ENCODE data around the gene PRR16. TPM values are rescaled to one million over a fixed set of nuclear protein-coding genes. Genes with fewer than 3 reads are reported as not detected.

PRR16 gene
- total and polyA plus RNA-seq, 2 experiments from 2014 or later: 32.5 to 68.8 TPM

- no peaks in the 10 kb centered on the region for H3K9me3 ChIP-seq (ENCODE audit: low read depth)
- H3K36me3 ChIP-seq (ENCODE audit: low read depth): no peaks in the 10 kb centered on the region
- no peak overlapping the region for H3K4me3 ChIP-seq
- peaks cover 99% of the 10 kb centered on the region for H3K79me2 ChIP-seq (ENCODE audit: insufficient read depth)
- no peaks in the 10 kb centered on the region for H4K20me1 ChIP-seq (ENCODE audit: insufficient read depth)
- TF ChIP-seq EZH2phosphoT487 (IDR thresholded peaks at IDR 0.05; ENCODE audit: insufficient read depth, low read depth): no peak
- TF ChIP-seq EZH2 (IDR thresholded peaks at IDR 0.05; ENCODE audit: insufficient read depth, poor library complexity, severe bottlenecking): no peak
- in situ Hi-C loops (cut with MboI): no loop called here
- no peak overlapping the region for H3K9ac ChIP-seq
- no peaks in the 10 kb centered on the region for H3K27me3 ChIP-seq (replicated peaks; ENCODE audit: insufficient read depth)
- DNase-seq: peak; percentile 52
- no peak overlapping the region for H2AFZ ChIP-seq
- H3F3A ChIP-seq (ENCODE audit: insufficient read depth): peaks cover 10% of the 10 kb centered on the region; the same call in 1 of the 2 replicates
- H3K4me1 ChIP-seq (ENCODE audit: insufficient read depth): peaks cover 43% of the 10 kb centered on the region
- H3K27ac ChIP-seq: peak overlapping the region; percentile 56; the same call in 1 of the 2 replicates
- H3K9me2 ChIP-seq (ENCODE audit: insufficient read depth): no peaks in the 10 kb centered on the region
- WGBS, 2 experiments (ENCODE audit: low coverage in 1 of 2, low lambda C conversion rate in 2 of 2, missing lambda C conversion rate in 2 of 2): 22 to 33% methylated on average over 3 of the region's 3 CpGs
- H3K4me2 ChIP-seq (ENCODE audit: unreplicated experiment): peak overlapping the region; percentile 68
These were observed 45.0 kb downstream of the PRR16 start for GRCh38 chr5:120509053-120509452.

DNA sequence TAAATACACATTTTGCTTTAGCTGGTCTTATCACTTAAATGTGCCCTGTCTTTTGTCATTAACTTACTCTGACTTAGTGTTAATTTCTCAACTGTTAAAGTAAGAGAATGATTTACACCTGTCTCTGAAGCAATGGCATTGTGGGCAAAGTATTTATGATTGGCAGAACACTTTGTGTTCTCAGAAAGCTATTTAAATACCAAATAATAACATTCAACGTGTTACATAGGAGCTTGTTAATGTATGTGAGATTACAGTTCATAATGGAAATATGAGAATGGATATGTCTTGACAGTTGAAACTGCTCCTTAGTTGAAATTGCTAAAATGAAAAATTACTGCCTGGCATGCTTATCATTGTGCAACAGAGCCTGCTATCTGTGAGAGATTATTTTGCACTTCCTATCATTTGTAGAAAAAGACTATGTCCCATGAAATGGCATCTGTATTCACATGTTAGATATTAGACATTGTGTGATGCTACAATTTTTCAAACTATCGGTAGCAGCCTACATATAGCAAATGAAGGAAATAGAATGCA lies 46.1 kb downstream of the PRR16 start:
- Histone ChIP-seq H2AFZ (no peak overlapping the region), H3K27me3 (replicated peaks; ENCODE audit: insufficient read depth) (no peaks in the 10 kb centered on the region), H4K20me1 (ENCODE audit: insufficient read depth) (no peaks in the 10 kb centered on the region), H3K9me2 (ENCODE audit: insufficient read depth) (no peaks in the 10 kb centered on the region), H3K9me3 (ENCODE audit: low read depth) (no peaks in the 10 kb centered on the region), H3K4me2 (ENCODE audit: unreplicated experiment) (no peak overlapping the region), H3K79me2 (ENCODE audit: insufficient read depth) (peaks cover 99% of the 10 kb centered on the region), H3K27ac (no peak overlapping the region), H3K9ac (no peak overlapping the region), H3F3A (ENCODE audit: insufficient read depth) (peaks cover 10% of the 10 kb centered on the region; the same call in 1 of the 2 replicates), H3K4me1 (ENCODE audit: insufficient read depth) (peaks cover 43% of the 10 kb centered on the region), H3K4me3 (no peak overlapping the region), H3K36me3 (ENCODE audit: low read depth) (no peaks in the 10 kb centered on the region)
- WGBS, 2 experiments (ENCODE audit: low coverage in 1 of 2, low lambda C conversion rate in 2 of 2, missing lambda C conversion rate in 2 of 2): 54 to 55% methylated on average over 2 of the region's 2 CpGs
- TF ChIP-seq EZH2phosphoT487 (IDR thresholded peaks at IDR 0.05; ENCODE audit: insufficient read depth, low read depth): no peak
- TF ChIP-seq EZH2 (IDR thresholded peaks at IDR 0.05; ENCODE audit: insufficient read depth, poor library complexity, severe bottlenecking): no peak
- in situ Hi-C loops (cut with MboI): no loop called here
- no peak for DNase-seq

GRCh38 chr5:120510994-120511686 lies 47.0 kb downstream of the PRR16 start:
- no peak overlapping the region for H3K27ac ChIP-seq
- H3K36me3 ChIP-seq (ENCODE audit: low read depth): no peaks in the 10 kb centered on the region
- peaks cover 43% of the 10 kb centered on the region for H3K4me1 ChIP-seq (ENCODE audit: insufficient read depth)
- H4K20me1 ChIP-seq (ENCODE audit: insufficient read depth): no peaks in the 10 kb centered on the region
- H3K9ac ChIP-seq: no peak overlapping the region
- 84 to 85% methylated on average over 4 of the region's 4 CpGs for WGBS, 2 experiments (ENCODE audit: low coverage in 1 of 2, low lambda C conversion rate in 2 of 2, missing lambda C conversion rate in 2 of 2)
- no peak for TF ChIP-seq EZH2 (IDR thresholded peaks at IDR 0.05; ENCODE audit: insufficient read depth, poor library complexity, severe bottlenecking)
- no peak for TF ChIP-seq EZH2phosphoT487 (IDR thresholded peaks at IDR 0.05; ENCODE audit: insufficient read depth, low read depth)
- H3F3A ChIP-seq (ENCODE audit: insufficient read depth): peaks cover 10% of the 10 kb centered on the region
- H3K27me3 ChIP-seq (replicated peaks; ENCODE audit: insufficient read depth): no peaks in the 10 kb centered on the region
- no peak overlapping the region for H2AFZ ChIP-seq
- H3K4me3 ChIP-seq: no peak overlapping the region
- no peaks in the 10 kb centered on the region for H3K9me3 ChIP-seq (ENCODE audit: low read depth)
- peaks cover 100% of the 10 kb centered on the region for H3K79me2 ChIP-seq (ENCODE audit: insufficient read depth)
- in situ Hi-C loops (cut with MboI): no loop called here
- H3K4me2 ChIP-seq (ENCODE audit: unreplicated experiment): no peak overlapping the region
- no peak for DNase-seq
- H3K9me2 ChIP-seq (ENCODE audit: insufficient read depth): no peaks in the 10 kb centered on the region

DNA sequence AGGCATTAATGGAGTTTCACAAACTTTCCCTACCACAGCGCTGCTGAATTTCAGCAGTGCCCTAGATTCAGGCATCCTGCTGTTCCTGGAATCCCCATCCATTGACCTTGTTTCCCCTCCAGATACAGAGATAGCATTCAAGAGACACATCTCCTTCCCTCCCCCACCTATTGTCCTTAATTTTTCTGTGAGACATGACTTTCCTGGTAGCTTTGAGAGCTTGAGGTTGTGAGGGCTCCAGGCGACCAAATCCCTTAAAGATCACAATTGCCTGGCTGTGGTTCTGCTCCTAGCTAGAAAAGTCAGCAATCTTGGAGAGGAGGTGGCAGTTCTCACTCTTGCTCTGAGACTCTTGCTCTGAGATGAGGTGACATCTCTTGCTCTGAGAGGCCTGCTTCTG lies 48.0 kb downstream of the PRR16 start:
- Histone ChIP-seq H4K20me1 (ENCODE audit: insufficient read depth) (no peaks in the 10 kb centered on the region), H3K4me2 (ENCODE audit: unreplicated experiment) (no peak overlapping the region), H3K27me3 (replicated peaks; ENCODE audit: insufficient read depth) (no peaks in the 10 kb centered on the region), H3K27ac (no peak overlapping the region), H3K4me1 (ENCODE audit: insufficient read depth) (peaks cover 44% of the 10 kb centered on the region), H3K36me3 (ENCODE audit: low read depth) (no peaks in the 10 kb centered on the region), H3K9ac (no peak overlapping the region), H3K9me2 (ENCODE audit: insufficient read depth) (no peaks in the 10 kb centered on the region), H3F3A (ENCODE audit: insufficient read depth) (peaks cover 15% of the 10 kb centered on the region), H3K4me3 (no peak overlapping the region), H2AFZ (no peak overlapping the region), H3K9me3 (ENCODE audit: low read depth) (no peaks in the 10 kb centered on the region), H3K79me2 (ENCODE audit: insufficient read depth) (peaks cover 91% of the 10 kb centered on the region)
- in situ Hi-C loops (cut with MboI): no loop called here
- TF ChIP-seq EZH2phosphoT487 (IDR thresholded peaks at IDR 0.05; ENCODE audit: insufficient read depth, low read depth) (no peak), EZH2 (IDR thresholded peaks at IDR 0.05; ENCODE audit: insufficient read depth, poor library complexity, severe bottlenecking) (no peak)
- WGBS, 2 experiments (ENCODE audit: low coverage in 1 of 2, low lambda C conversion rate in 2 of 2, missing lambda C conversion rate in 2 of 2): 98 to 100% methylated on average over 2 of the region's 2 CpGs
- no peak for DNase-seq
